Stimulated activated effector memory CD8-positive, alpha-beta T cell treated with anti-CD3 and anti-CD28 coated beads, Interleukin-12 subunit alpha, Interleukin-12 subunit beta, amount 100 ng/mL, for 72 hours (primary cell): ENCODE data around the gene ADSS2.

Source experiments
- ATAC-seq: fragments of 150-1000 bp; cut with Tn5 transposase; 2 replicates; pipeline ENCODE4 v1.10.0; 2021
- DNase-seq, 2 donors: peaks; one replicate each; pipeline ENCODE4 v3.0.0; 2021 to 2022; ENCODE audit warnings: low spot score in 2 of 2
- H3K27ac Mint-ChIP-seq: one replicate; pipeline ENCODE4 v1.8.0; 2022; ENCODE audit warnings: mild to moderate bottlenecking, mixed read lengths
- H3K36me3 Mint-ChIP-seq: one replicate; pipeline ENCODE4 v1.8.0; 2022; ENCODE audit warnings: mild to moderate bottlenecking, mixed read lengths
- H3K4me1 Mint-ChIP-seq: one replicate; pipeline ENCODE4 v1.8.0; 2022; ENCODE audit warnings: mixed read lengths
- H3K4me3 Mint-ChIP-seq: one replicate; pipeline ENCODE4 v1.8.0; 2022; ENCODE audit warnings: mild to moderate bottlenecking, mixed read lengths
- H3K9me3 Mint-ChIP-seq: one replicate; pipeline ENCODE4 v1.8.0; 2022; ENCODE audit warnings: mixed read lengths

ADSS2 gene

GRCh38 chr1:244450597-244451538 is 841 bp downstream of the ADSS2 start:
- Mint-ChIP-seq H3K9me3 (no peaks in the 10 kb centered on the region), H3K4me1 (peaks cover 55% of the 10 kb centered on the region), H3K36me3 (peaks cover 48% of the 10 kb centered on the region), H3K27ac (peak overlapping the region; percentile 48), H3K4me3 (peak overlapping the region; percentile 71)
- peak; percentile 23 for ATAC-seq
- peak; percentile 30 to 78 for DNase-seq

GRCh38 chr1:244449936-244450508 is 1.7 kb downstream of the ADSS2 start:
- H3K4me3 Mint-ChIP-seq, result peak overlapping the region; percentile 71
- H3K36me3 Mint-ChIP-seq, result peaks cover 56% of the 10 kb centered on the region
- ATAC-seq, result no peak
- H3K4me1 Mint-ChIP-seq, result peaks cover 64% of the 10 kb centered on the region
- DNase-seq, result no peak
- H3K9me3 Mint-ChIP-seq, result no peaks in the 10 kb centered on the region
- H3K27ac Mint-ChIP-seq, result peak overlapping the region; percentile 48

- Mint-ChIP-seq H3K4me3 (no peak overlapping the region), H3K27ac (peak overlapping the region; percentile 40)
These were observed 3.3 kb downstream of the ADSS2 start for GRCh38 chr1:244448279-244449036.

GRCh38 chr1:244447552-244447951 is 4.2 kb downstream of the ADSS2 start:
- Mint-ChIP-seq H3K4me1 (peaks cover 64% of the 10 kb centered on the region), H3K9me3 (no peaks in the 10 kb centered on the region), H3K27ac (no peak overlapping the region), H3K4me3 (no peak overlapping the region), H3K36me3 (peaks cover 58% of the 10 kb centered on the region)
- DNase-seq (no peak), ATAC-seq (no peak)

More at GRCh38 chr1:244448279-244449036, 3.3 kb downstream of the ADSS2 start:
- ATAC-seq, result no peak
- DNase-seq, result no peak
- H3K4me1 Mint-ChIP-seq, result peaks cover 67% of the 10 kb centered on the region
- H3K36me3 Mint-ChIP-seq, result peaks cover 58% of the 10 kb centered on the region
- H3K9me3 Mint-ChIP-seq, result no peaks in the 10 kb centered on the region

GRCh38 chr1:244447024-244447423 is 4.7 kb downstream of the ADSS2 start:
- peaks cover 59% of the 10 kb centered on the region for H3K4me1 Mint-ChIP-seq
- H3K36me3 Mint-ChIP-seq, result peaks cover 56% of the 10 kb centered on the region
- ATAC-seq (no peak), DNase-seq (no peak)
- H3K9me3 Mint-ChIP-seq, result no peaks in the 10 kb centered on the region
- H3K27ac Mint-ChIP-seq, result no peak overlapping the region
- H3K4me3 Mint-ChIP-seq, result no peak overlapping the region

- Mint-ChIP-seq H3K4me3 (peak overlapping the region; percentile 24), H3K4me1 (peaks cover 54% of the 10 kb centered on the region), H3K9me3 (no peaks in the 10 kb centered on the region), H3K36me3 (peaks cover 49% of the 10 kb centered on the region), H3K27ac (peak overlapping the region; percentile 85)
- ATAC-seq (no peak), DNase-seq (no peak)
These were observed 6.2 kb downstream of the ADSS2 start for GRCh38 chr1:244445320-244446181.

GRCh38 chr1:244444854-244445253 is 6.9 kb downstream of the ADSS2 start:
- H3K4me1 Mint-ChIP-seq, result peaks cover 51% of the 10 kb centered on the region

GRCh38 chr1:244442850-244443249 is 8.9 kb downstream of the ADSS2 start:
- DNase-seq (no peak), ATAC-seq (peak; percentile 69)
- H3K4me1 Mint-ChIP-seq, result peaks cover 52% of the 10 kb centered on the region
- no peak overlapping the region for H3K27ac Mint-ChIP-seq
- H3K4me3 Mint-ChIP-seq, result no peak overlapping the region
- peaks cover 22% of the 10 kb centered on the region for H3K36me3 Mint-ChIP-seq
- no peaks in the 10 kb centered on the region for H3K9me3 Mint-ChIP-seq

More at GRCh38 chr1:244444854-244445253, 6.9 kb downstream of the ADSS2 start:
- DNase-seq (no peak), ATAC-seq (no peak)
- Mint-ChIP-seq H3K36me3 (peaks cover 42% of the 10 kb centered on the region), H3K27ac (peak overlapping the region; percentile 85), H3K9me3 (no peaks in the 10 kb centered on the region), H3K4me3 (peak overlapping the region; percentile 24)

- Mint-ChIP-seq H3K27ac (peak overlapping the region; percentile 38), H3K4me1 (peaks cover 33% of the 10 kb centered on the region), H3K9me3 (no peaks in the 10 kb centered on the region), H3K4me3 (no peak overlapping the region), H3K36me3 (peaks cover 33% of the 10 kb centered on the region)
- DNase-seq (no peak), ATAC-seq (no peak)
These were observed 12.2 kb downstream of the ADSS2 start for GRCh38 chr1:244439391-244440032.

- H3K9me3 Mint-ChIP-seq, result no peaks in the 10 kb centered on the region
- no peak for ATAC-seq
- H3K4me1 Mint-ChIP-seq, result peaks cover 33% of the 10 kb centered on the region
- DNase-seq, result no peak
- peak overlapping the region; percentile 83 for H3K27ac Mint-ChIP-seq
- no peak overlapping the region for H3K4me3 Mint-ChIP-seq
- peaks cover 57% of the 10 kb centered on the region for H3K36me3 Mint-ChIP-seq
These were observed 14.6 kb downstream of the ADSS2 start for GRCh38 chr1:244437086-244437468.

- H3K9me3 Mint-ChIP-seq, result no peaks in the 10 kb centered on the region
- peak overlapping the region; percentile 83 for H3K27ac Mint-ChIP-seq
- no peak for DNase-seq
- H3K4me3 Mint-ChIP-seq, result no peak overlapping the region
- no peak for ATAC-seq
- H3K4me1 Mint-ChIP-seq, result peaks cover 33% of the 10 kb centered on the region
- peaks cover 63% of the 10 kb centered on the region for H3K36me3 Mint-ChIP-seq
These were observed 15.2 kb downstream of the ADSS2 start for GRCh38 chr1:244436336-244437085.

- DNase-seq, result no peak
- Mint-ChIP-seq H3K27ac (peak overlapping the region; percentile 83), H3K9me3 (no peaks in the 10 kb centered on the region), H3K4me1 (peaks cover 33% of the 10 kb centered on the region), H3K36me3 (peaks cover 71% of the 10 kb centered on the region), H3K4me3 (peak overlapping the region; percentile 4)
- peak; percentile 97 for ATAC-seq
These were observed 16.0 kb downstream of the ADSS2 start for GRCh38 chr1:244435562-244436205.

- Mint-ChIP-seq H3K9me3 (no peaks in the 10 kb centered on the region), H3K4me1 (peaks cover 11% of the 10 kb centered on the region), H3K36me3 (peaks cover 84% of the 10 kb centered on the region), H3K27ac (no peak overlapping the region), H3K4me3 (no peak overlapping the region)
- no peak for ATAC-seq
- DNase-seq, result no peak
These were observed 20.5 kb downstream of the ADSS2 start for GRCh38 chr1:244431166-244431565.
